ENCODE data around the gene CADPS2. TPM values are rescaled to one million over a fixed set of nuclear protein-coding genes. Genes with fewer than 3 reads are reported as not detected.

Gene CADPS2
- total and polyA plus RNA-seq, 10 of the 15 experiments (the other 5 are each of a cell fraction or from before 2014, with no cell fraction given): 0.05 to 7.5 (median 0.25) TPM

GRCh38 chr7:122301858-122302760 lies 584.2 kb downstream of the CADPS2 start (continued):
- TF ChIP-seq NR2C1 (IDR thresholded peaks at IDR 0.05) (peak; percentile 34; the same call in 1 of the 2 replicates), NR2F1 (conservative IDR thresholded peaks at IDR 0.05) (peak; percentile 39; the same call in 1 of the 2 replicates)

GRCh38 chr7:122300956-122301833 lies 585.1 kb downstream of the CADPS2 start:
- H3K4me1 ChIP-seq (ENCODE audit: control insufficient read depth, insufficient read depth, low read length): no peaks in the 10 kb centered on the region
- no peak overlapping the region for H3K9ac ChIP-seq (ENCODE audit: control insufficient read depth, insufficient read depth, low read length)
- H3K27me3 ChIP-seq (replicated peaks in 1 of 2; ENCODE audit: control insufficient read depth in 2 of 2, insufficient read depth in 2 of 2, low read length in 1 of 2): peaks cover 12 to 16% of the 10 kb centered on the region in 2 experiments
- DNase-seq (ENCODE audit: low read depth, low spot score): no peak
- intact Hi-C loops (cut with micrococcal nuclease; ENCODE audit: unreplicated experiment) (no loop called here), in situ Hi-C loops (cut with MboI) (no loop called here)
- no peak for ATAC-seq
- ChIA-PET POLR2A (no interaction called here), SMC1A (ENCODE audit: uncharacterized antibody, unreplicated experiment) (interaction anchor here (0.7 to 1.3 kb wide), 2 partner anchors 11 to 225 kb away, joined by 3 read pairs; no protein-coding TSS in a partner anchor), RAD21 (ENCODE audit: unreplicated experiment) (no interaction called here), CTCF (no interaction called here)
- H3K36me3 ChIP-seq (ENCODE audit: control insufficient read depth in 2 of 2, insufficient read depth in 2 of 2, low read length in 1 of 2): no peaks in the 10 kb centered on the region
- no peak overlapping the region for H3K27ac ChIP-seq (ENCODE audit: control insufficient read depth, insufficient read depth)
- H3K9me3 ChIP-seq (replicated peaks; ENCODE audit: control insufficient read depth, insufficient read depth, low read length): no peaks in the 10 kb centered on the region; the same call in 2 of the 3 replicates
- no peak overlapping the region for H3K4me3 ChIP-seq
- no peak overlapping the region for H3K4me2 ChIP-seq (ENCODE audit: control insufficient read depth, insufficient read depth)
- no peak overlapping the region for H2AFZ ChIP-seq (ENCODE audit: control insufficient read depth, low read depth, low read length)
- FAIRE-seq: no peak
- BruUV-seq (replicated peaks): no TSS peak
- 25% methylated on average over 11 of the region's 11 CpGs for WGBS (ENCODE audit: insufficient coverage, insufficient replicate concordance, low lambda C conversion rate, missing lambda C conversion rate)
- no peaks in the 10 kb centered on the region for H3K79me2 ChIP-seq (ENCODE audit: control insufficient read depth, insufficient read depth, low read length)
- no peaks in the 10 kb centered on the region for H4K20me1 ChIP-seq (ENCODE audit: control insufficient read depth, insufficient read depth)
- TF ChIP-seq BCL11A (IDR thresholded peaks at IDR 0.05; ENCODE audit: low read depth, low read length): no peak
- no peak for TF ChIP-seq USF1 (IDR thresholded peaks at IDR 0.05; ENCODE audit: borderline replicate concordance, extremely low read length, insufficient read depth, low read depth, low read length)
- no peak for TF ChIP-seq RAD51 (IDR thresholded peaks at IDR 0.05)
- TF ChIP-seq NBN (IDR thresholded peaks at IDR 0.05): no peak
- no peak for TF ChIP-seq CUX1 (IDR thresholded peaks at IDR 0.05; ENCODE audit: insufficient replicate concordance, low read depth, low read length)
- TF ChIP-seq BHLHE40 (IDR thresholded peaks at IDR 0.05; ENCODE audit: borderline replicate concordance in 1 of 2, low read depth in 2 of 2, low read length in 1 of 2): no peak
- TF ChIP-seq HDGF (IDR thresholded peaks at IDR 0.05): no peak
- no peak for TF ChIP-seq RBBP5 (conservative IDR thresholded peaks at IDR 0.05)
- TF ChIP-seq, protein P1, sequence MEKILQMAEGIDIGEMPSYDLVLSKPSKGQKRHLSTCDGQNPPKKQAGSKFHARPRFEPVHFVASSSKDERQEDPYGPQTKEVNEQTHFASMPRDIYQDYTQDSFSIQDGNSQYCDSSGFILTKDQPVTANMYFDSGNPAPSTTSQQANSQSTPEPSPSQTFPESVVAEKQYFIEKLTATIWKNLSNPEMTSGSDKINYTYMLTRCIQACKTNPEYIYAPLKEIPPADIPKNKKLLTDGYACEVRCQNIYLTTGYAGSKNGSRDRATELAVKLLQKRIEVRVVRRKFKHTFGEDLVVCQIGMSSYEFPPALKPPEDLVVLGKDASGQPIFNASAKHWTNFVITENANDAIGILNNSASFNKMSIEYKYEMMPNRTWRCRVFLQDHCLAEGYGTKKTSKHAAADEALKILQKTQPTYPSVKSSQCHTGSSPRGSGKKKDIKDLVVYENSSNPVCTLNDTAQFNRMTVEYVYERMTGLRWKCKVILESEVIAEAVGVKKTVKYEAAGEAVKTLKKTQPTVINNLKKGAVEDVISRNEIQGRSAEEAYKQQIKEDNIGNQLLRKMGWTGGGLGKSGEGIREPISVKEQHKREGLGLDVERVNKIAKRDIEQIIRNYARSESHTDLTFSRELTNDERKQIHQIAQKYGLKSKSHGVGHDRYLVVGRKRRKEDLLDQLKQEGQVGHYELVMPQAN (conservative IDR thresholded peaks at IDR 0.05): no peak
- TF ChIP-seq BMI1 (IDR thresholded peaks at IDR 0.05; ENCODE audit: borderline replicate concordance): no peak
